Activated naive CD4-positive, alpha-beta T cell treated with anti-CD3 and anti-CD28 coated beads for 36 hours (primary cell): ENCODE measurements around the gene WDR73. TPM values are rescaled to one million over a fixed set of nuclear protein-coding genes. Genes with fewer than 3 reads are reported as not detected.
"Not testable (repeated sequence)": the region's sequence is repeated elsewhere in the genome, so short reads cannot be mapped to it uniquely, and the experiment has no call there.

Source experiments
- CTCF ChIA-PET: fragments of 350-600 bp; sonication (Branson Sonifier 250); formaldehyde crosslinking; loops from one replicate; lab custom pipeline; 2021; ENCODE audit warnings: antibody characterized with exemption; lab: Charles Lee
- DNase-seq: peaks from one replicate; pipeline ENCODE4 v3.0.0-alpha.2; 2020
- H3K27ac Mint-ChIP-seq: one replicate; pipeline ENCODE4 v1.8.0; 2021; ENCODE audit warnings: mild to moderate bottlenecking, mixed read lengths
- H3K27me3 Mint-ChIP-seq: one replicate; pipeline ENCODE4 v1.8.0; 2021; ENCODE audit warnings: low read depth, mixed read lengths
- H3K36me3 Mint-ChIP-seq: one replicate; pipeline ENCODE4 v1.8.0; 2021; ENCODE audit warnings: low read depth, mixed read lengths
- H3K4me1 Mint-ChIP-seq: one replicate; pipeline ENCODE4 v1.8.0; 2021; ENCODE audit warnings: low read depth, mixed read lengths
- H3K4me3 Mint-ChIP-seq: one replicate; pipeline ENCODE4 v1.8.0; 2021; ENCODE audit warnings: mild to moderate bottlenecking, moderate library complexity, mixed read lengths
- H3K9me3 Mint-ChIP-seq: one replicate; pipeline ENCODE4 v1.8.0; 2021; ENCODE audit warnings: mixed read lengths
- intact Hi-C: fragments of 100-400 bp; cut with micrococcal nuclease; formaldehyde crosslinking; loops from one replicate; pipeline ENCODE4 v1.15.1; 2023
- total RNA-seq, 2 experiments: library from RNA; stranded (reverse); gene quantifications; one replicate each; pipeline ENCODE4 v1.2.3, GENCODE V29; 2021

Gene WDR73
- total RNA-seq, 2 experiments from 2014 or later = 9.5 to 9.9 TPM

GRCh38 chr15:84654689-84655453 is 788 bp upstream of the WDR73 start:
- Mint-ChIP-seq H3K27ac (peak overlapping the region; percentile 39), H3K9me3 (no peaks in the 10 kb centered on the region), H3K36me3 (peaks cover 10% of the 10 kb centered on the region), H3K4me1 (peaks cover 42% of the 10 kb centered on the region), H3K27me3 (no peaks in the 10 kb centered on the region), H3K4me3 (peak overlapping the region; percentile 99)
- CTCF ChIA-PET = interaction anchor here (0.7 to 2.6 kb wide), 16 partner anchors 9 to 274 kb away, joined by 3 to 12 read pairs (median 3); no protein-coding TSS in a partner anchor
- peak; percentile 90 for DNase-seq
- intact Hi-C loops = loop anchor here (1.0 to 10.0 kb wide), 13 partner anchors 14 to 750 kb away; partner anchors contain the start of genes PDE8A and SEC11A

GRCh38 chr15:84653584-84653909 is 536 bp downstream of the WDR73 start:
- Mint-ChIP-seq H3K27ac (peak overlapping the region; percentile 87), H3K36me3 (peaks cover 14% of the 10 kb centered on the region), H3K27me3 (no peaks in the 10 kb centered on the region), H3K4me3 (peak overlapping the region; percentile 99), H3K4me1 (peaks cover 38% of the 10 kb centered on the region), H3K9me3 (no peaks in the 10 kb centered on the region)
- intact Hi-C loops = loop anchor here (10.0 kb wide), 1 partner anchor 751 kb away; no protein-coding TSS in a partner anchor
- CTCF ChIA-PET = interaction anchor here (0.6 to 2.6 kb wide), 8 partner anchors 16 to 224 kb away, joined by 3 to 12 read pairs (median 4); no protein-coding TSS in a partner anchor
- DNase-seq = no peak

GRCh38 chr15:84649706-84650105 is 4.4 kb downstream of the WDR73 start:
- Mint-ChIP-seq H3K4me1 (peaks cover 27% of the 10 kb centered on the region), H3K4me3 (no peak overlapping the region), H3K27me3 (no peaks in the 10 kb centered on the region), H3K36me3 (peaks cover 33% of the 10 kb centered on the region), H3K27ac (no peak overlapping the region), H3K9me3 (no peaks in the 10 kb centered on the region)
- DNase-seq = no peak
- intact Hi-C loops = loop anchor here (10.0 kb wide), 1 partner anchor 755 kb away; no protein-coding TSS in a partner anchor
- CTCF ChIA-PET = interaction anchor here (0.6 to 2.3 kb wide), 2 partner anchors 50 to 1512 kb away, joined by 4 to 6 read pairs; no protein-coding TSS in a partner anchor

GRCh38 chr15:84648539-84648938 is 5.5 kb downstream of the WDR73 start:
- Mint-ChIP-seq H3K9me3 (no peaks in the 10 kb centered on the region), H3K27me3 (no peaks in the 10 kb centered on the region), H3K4me3 (no peak overlapping the region), H3K36me3 (peaks cover 34% of the 10 kb centered on the region), H3K27ac (peak overlapping the region; percentile 33), H3K4me1 (peaks cover 27% of the 10 kb centered on the region)
- intact Hi-C loops = no loop called here
- DNase-seq = no peak
- CTCF ChIA-PET = interaction anchor here (0.6 to 2.3 kb wide), 4 partner anchors 16 to 198 kb away, joined by 3 to 6 read pairs (median 3); no protein-coding TSS in a partner anchor

- peaks cover 19% of the 10 kb centered on the region for H3K4me1 Mint-ChIP-seq
- H3K9me3 Mint-ChIP-seq = no peaks in the 10 kb centered on the region
- H3K27ac Mint-ChIP-seq = peak overlapping the region; percentile 33
- H3K4me3 Mint-ChIP-seq = no peak overlapping the region
- intact Hi-C loops = no loop called here
- no peaks in the 10 kb centered on the region for H3K27me3 Mint-ChIP-seq
- CTCF ChIA-PET = interaction anchor here (1.0 to 2.3 kb wide), 2 partner anchors 17 to 48 kb away, joined by 3 to 6 read pairs; no protein-coding TSS in a partner anchor
- DNase-seq = no peak
- H3K36me3 Mint-ChIP-seq = peaks cover 39% of the 10 kb centered on the region
Measured at GRCh38 chr15:84647726-84648125, 6.4 kb downstream of the WDR73 start.

- intact Hi-C loops = no loop called here
- DNase-seq = no peak
- Mint-ChIP-seq H3K36me3 (peaks cover 37% of the 10 kb centered on the region), H3K4me3 (no peak overlapping the region), H3K27me3 (no peaks in the 10 kb centered on the region), H3K4me1 (peaks cover 13% of the 10 kb centered on the region), H3K9me3 (no peaks in the 10 kb centered on the region), H3K27ac (no peak overlapping the region)
- CTCF ChIA-PET = interaction anchor here (0.7 kb wide), 1 partner anchor 11 kb away, joined by 3 read pairs; no protein-coding TSS in a partner anchor
Measured at GRCh38 chr15:84645997-84646396, 8.1 kb downstream of the WDR73 start.

- CTCF ChIA-PET = interaction anchor here (0.6 to 0.7 kb wide), 2 partner anchors 12 to 400 kb away, joined by 3 read pairs; no protein-coding TSS in a partner anchor
- no peak for DNase-seq
- Mint-ChIP-seq H3K4me3 (no peak overlapping the region), H3K27me3 (no peaks in the 10 kb centered on the region), H3K27ac (no peak overlapping the region), H3K9me3 (no peaks in the 10 kb centered on the region), H3K36me3 (peaks cover 38% of the 10 kb centered on the region), H3K4me1 (peaks cover 17% of the 10 kb centered on the region)
- intact Hi-C loops = no loop called here
Measured at GRCh38 chr15:84645496-84645895, 8.6 kb downstream of the WDR73 start.

- intact Hi-C loops = no loop called here
- no peak overlapping the region for H3K27ac Mint-ChIP-seq
- H3K4me3 Mint-ChIP-seq = no peak overlapping the region
- no peaks in the 10 kb centered on the region for H3K27me3 Mint-ChIP-seq
- peaks cover 19% of the 10 kb centered on the region for H3K4me1 Mint-ChIP-seq
- H3K36me3 Mint-ChIP-seq = peaks cover 40% of the 10 kb centered on the region
- CTCF ChIA-PET = interaction anchor here (1.3 kb wide), 1 partner anchor 46 kb away, joined by 3 read pairs; no protein-coding TSS in a partner anchor
- DNase-seq = no peak
- no peaks in the 10 kb centered on the region for H3K9me3 Mint-ChIP-seq
Measured at GRCh38 chr15:84643838-84644237, 10.2 kb downstream of the WDR73 start.

- peaks cover 36% of the 10 kb centered on the region for H3K36me3 Mint-ChIP-seq
- H3K27me3 Mint-ChIP-seq, H3K27ac Mint-ChIP-seq, DNase-seq, H3K4me3 Mint-ChIP-seq, intact Hi-C loops, H3K9me3 Mint-ChIP-seq: not testable (repeated sequence)
- peaks cover 19% of the 10 kb centered on the region for H3K4me1 Mint-ChIP-seq
- CTCF ChIA-PET = interaction anchor here (1.0 to 1.8 kb wide), 3 partner anchors 13 to 45 kb away, joined by 3 read pairs; no protein-coding TSS in a partner anchor
Measured at GRCh38 chr15:84642640-84643039, 11.4 kb downstream of the WDR73 start.

GRCh38 chr15:84641871-84642270 is 12.2 kb downstream of the WDR73 start:
- H3K27me3 Mint-ChIP-seq, H3K4me3 Mint-ChIP-seq, DNase-seq, H3K9me3 Mint-ChIP-seq: not testable (repeated sequence)
- peaks cover 21% of the 10 kb centered on the region for H3K4me1 Mint-ChIP-seq
- CTCF ChIA-PET = interaction anchor here (1.0 to 1.8 kb wide), 3 partner anchors 10 to 43 kb away, joined by 3 read pairs; no protein-coding TSS in a partner anchor
- intact Hi-C loops = loop anchor here (1.0 kb wide), 1 partner anchor 9 kb away; no protein-coding TSS in a partner anchor
- H3K27ac Mint-ChIP-seq = peak overlapping the region; percentile 81
- H3K36me3 Mint-ChIP-seq = peaks cover 32% of the 10 kb centered on the region

GRCh38 chr15:84638103-84638502 is 16.0 kb downstream of the WDR73 start:
- Mint-ChIP-seq H3K36me3 (peaks cover 21% of the 10 kb centered on the region), H3K4me3 (no peak overlapping the region), H3K4me1 (peaks cover 46% of the 10 kb centered on the region), H3K9me3 (no peaks in the 10 kb centered on the region), H3K27ac (peak overlapping the region; percentile 67), H3K27me3 (no peaks in the 10 kb centered on the region)
- peak; percentile 47 for DNase-seq
- CTCF ChIA-PET = interaction anchor here (0.6 to 2.4 kb wide), 6 partner anchors 16 to 240 kb away, joined by 3 to 8 read pairs (median 5); partner anchors contain the start of gene WDR73
- intact Hi-C loops = loop anchor here (1.0 kb wide), 1 partner anchor 39 kb away; no protein-coding TSS in a partner anchor

GRCh38 chr15:84634228-84634837 is 19.8 kb downstream of the WDR73 start:
- peaks cover 46% of the 10 kb centered on the region for H3K4me1 Mint-ChIP-seq
- H3K27me3 Mint-ChIP-seq = no peaks in the 10 kb centered on the region
- no peaks in the 10 kb centered on the region for H3K9me3 Mint-ChIP-seq
- DNase-seq = no peak
- intact Hi-C loops = no loop called here
- CTCF ChIA-PET = interaction anchor here (0.5 to 2.8 kb wide), 4 partner anchors 10 to 126 kb away, joined by 4 to 9 read pairs (median 6); no protein-coding TSS in a partner anchor
- peak overlapping the region; percentile 69 for H3K4me3 Mint-ChIP-seq
- H3K36me3 Mint-ChIP-seq = peaks cover 10% of the 10 kb centered on the region
- H3K27ac Mint-ChIP-seq = peak overlapping the region; percentile 76
